HG03159 (cell line): Measurements from ENCODE around the gene GAS6.
"Not testable (repeated sequence)": the region's sequence is repeated elsewhere in the genome, so short reads cannot be mapped to it uniquely, and the experiment has no call there.

Experiments
- ATAC-seq: cut with Tn5 transposase; IDR thresholded peaks from one replicate; pipeline ENCODE4 v1.9.1; 2021; ENCODE audit warnings: mild to moderate bottlenecking, moderate library complexity; ENCODE audit not compliant: unreplicated experiment

The GAS6 gene

DNA sequence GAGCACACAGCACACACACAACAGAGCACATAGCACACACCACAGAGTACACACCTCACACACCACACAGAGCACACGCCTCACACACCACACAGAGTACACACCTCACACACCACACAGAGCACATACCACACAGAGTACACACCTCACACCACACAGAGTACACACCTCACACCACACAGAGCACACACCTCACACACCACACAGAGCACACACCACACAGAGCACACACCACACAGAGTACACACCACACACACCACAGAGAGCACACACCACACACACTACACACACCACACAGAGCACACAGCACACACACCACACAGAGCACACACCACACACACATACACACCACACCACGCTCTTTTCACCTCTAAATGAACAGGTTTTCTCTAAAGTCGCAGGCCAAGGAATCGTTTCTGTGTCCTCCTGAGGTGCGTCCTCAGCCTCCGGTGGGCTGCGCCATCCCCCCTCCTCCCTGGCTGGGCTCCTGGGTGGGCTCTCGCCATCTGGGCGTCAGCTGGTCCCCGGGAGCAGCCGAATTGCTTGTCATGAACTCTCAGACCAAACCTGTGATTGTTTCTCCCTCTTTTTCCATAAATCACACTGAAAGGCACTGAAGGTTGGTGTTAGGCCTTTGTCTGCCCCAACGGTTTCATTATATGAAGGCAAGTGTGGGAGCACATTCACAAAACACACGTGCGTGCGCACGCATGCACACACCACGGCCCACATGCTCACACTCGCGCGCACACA lies 67.5 kb downstream of the GAS6 start:
- ATAC-seq = no peak

DNA sequence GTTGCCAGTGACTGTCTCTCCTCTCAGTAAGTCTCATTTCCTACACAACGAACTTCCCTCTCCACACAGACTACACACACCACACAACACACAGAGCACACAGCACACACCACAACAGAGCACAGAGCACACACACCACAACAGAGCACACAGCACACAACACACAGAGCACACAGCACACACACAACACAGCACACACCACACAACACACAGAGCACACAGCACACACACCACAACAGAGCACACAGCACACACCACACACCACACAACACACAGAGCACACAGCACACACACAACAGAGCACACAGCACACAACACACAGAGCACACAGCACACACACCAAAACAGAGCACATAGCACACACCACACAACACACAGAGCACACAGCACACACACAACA lies 68.5 kb downstream of the GAS6 start:
- ATAC-seq = not testable (repeated sequence)

DNA sequence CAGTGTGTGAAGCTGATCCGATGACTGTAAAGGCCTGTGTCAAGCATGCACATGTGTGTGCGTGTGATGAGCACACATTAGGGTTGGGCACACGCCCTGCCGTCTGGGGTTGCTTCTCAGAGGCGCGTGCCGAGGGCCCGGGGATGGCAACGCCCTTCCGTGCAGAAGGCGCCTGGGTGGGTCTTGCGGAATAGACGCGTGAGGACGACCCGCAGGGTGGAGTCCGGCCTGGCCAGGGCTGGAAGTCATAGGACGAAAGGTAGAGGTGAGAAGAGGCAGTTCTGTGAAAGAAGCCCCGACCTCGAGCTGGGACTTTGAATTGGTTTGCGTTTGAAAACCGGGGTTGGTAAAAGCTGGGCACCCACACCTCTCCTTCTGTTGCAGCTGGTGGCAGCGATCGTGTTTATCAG lies 69.1 kb downstream of the GAS6 start:
- ATAC-seq = no peak

DNA sequence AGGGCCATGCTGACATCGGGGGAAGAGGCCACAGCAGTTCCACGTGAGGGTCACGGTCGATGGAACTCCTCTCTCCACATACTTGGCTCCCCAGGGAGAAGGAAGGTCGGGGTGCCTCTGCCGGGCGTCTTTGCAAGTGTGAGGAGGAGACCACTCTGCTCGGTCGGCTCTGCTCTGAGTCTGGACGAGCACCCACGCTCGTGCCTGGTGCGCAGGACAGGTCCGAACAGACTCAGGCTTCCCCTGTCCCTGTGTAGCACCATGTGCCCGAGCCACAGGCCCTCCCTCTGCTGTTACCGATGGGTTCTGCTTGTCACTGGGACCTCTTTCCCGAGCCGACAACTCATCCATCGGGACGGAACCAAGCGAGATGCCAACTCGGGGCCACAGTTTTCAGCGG lies 69.8 kb downstream of the GAS6 start:
- ATAC-seq = no peak

DNA sequence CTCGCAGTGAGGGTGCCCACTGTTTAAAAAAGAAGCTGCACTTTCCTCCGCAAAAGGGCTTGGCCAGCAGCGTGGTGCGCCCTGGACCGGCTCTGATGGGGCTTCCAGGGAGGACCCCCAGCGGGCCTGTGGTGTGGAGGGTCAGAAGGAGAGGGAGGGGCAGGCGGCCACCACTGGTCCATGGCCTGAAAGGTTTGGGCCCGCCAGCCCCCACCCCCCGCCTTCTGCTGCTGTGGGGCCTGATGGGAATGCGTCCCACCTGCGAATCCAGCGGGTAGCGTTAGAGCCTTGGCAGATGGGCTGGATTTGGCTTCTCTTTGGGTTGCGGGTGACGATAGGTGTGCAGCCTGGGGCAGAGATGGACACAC lies 70.2 kb downstream of the GAS6 start:
- ATAC-seq = no peak

DNA sequence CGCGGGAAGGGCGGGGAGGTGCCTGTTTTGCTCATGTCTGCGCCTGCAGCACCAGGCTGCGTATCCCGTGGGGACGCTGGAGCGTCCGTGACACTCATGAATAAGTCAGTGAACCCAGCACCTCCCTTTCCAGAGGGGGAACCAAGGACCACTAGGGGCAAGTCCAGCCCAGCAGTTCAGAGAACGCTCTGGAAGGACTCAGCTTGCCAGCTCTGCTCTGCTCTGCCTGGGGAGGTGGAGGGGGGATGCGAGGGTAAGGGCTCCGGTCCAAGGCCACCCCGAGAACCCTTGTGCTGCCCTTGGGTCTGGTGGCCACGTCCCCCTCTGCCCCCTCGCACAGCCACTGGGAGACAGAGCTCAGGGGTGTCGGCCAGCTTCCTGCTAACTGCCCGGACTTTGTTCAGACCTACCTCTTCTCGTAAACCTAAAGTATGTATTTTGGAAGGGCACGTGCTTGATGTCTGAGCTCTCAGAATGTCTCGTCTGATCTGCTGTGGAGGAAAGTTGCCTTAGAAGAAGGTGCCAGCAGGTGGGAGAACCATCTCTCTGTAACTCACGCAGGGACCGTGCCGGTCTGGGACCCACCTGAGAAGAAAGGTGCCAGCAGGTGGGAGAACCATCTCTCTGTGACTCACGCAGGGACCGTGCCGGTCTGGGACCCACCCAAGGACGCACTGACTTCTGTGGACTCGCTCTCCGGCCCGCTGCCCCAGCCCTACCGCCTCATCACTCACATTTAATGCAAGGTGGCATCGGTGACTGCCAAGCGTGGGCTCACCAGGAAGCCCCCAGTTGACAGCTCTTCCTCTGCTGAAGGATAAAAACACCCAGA lies 70.8 kb downstream of the GAS6 start:
- no peak for ATAC-seq

DNA sequence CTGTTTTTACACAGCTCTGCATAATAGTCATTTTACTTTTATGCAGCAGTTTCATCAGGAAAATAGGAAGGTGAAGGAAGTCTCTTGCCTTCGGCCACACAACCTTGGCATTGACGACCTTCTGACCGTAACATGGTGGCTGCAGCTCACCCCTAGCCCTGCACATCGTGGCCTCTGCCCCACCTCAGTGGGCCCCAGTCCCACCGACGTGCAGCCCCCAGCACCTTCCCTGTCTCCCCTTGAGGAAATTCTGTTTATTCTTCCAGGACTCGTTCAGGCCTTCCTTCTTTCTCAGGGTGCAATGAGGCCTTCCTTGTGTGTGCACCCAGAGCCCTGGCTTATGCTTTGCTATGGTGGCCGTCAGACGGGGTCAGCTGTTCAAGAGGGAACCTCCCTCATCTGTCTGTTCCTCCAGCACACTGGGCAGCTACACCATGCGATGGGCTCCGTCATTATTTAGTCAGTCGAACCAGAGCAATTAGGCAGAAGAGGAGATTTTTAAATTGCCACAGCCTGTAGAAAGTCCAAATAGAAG lies 71.6 kb downstream of the GAS6 start:
- no peak for ATAC-seq

DNA sequence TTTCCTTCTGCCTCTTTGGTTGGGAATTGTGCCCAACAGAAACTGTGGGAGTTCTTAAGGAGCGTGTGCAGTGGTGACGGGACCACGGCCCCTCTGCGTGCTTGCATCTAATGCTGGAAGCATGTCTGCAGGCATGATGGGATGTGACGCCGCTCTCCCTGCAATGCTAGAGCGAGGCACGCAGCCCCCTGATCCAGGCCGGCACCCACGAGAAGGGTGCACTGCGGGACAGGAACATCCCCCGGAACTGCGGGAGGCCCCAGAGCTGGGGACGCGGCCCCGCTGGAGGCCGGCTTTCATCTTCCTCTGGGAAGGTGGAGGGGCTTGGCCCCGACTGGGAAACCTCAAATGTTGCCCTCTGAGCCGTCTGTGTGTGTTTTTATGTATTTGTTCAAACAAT lies 72.1 kb downstream of the GAS6 start:
- ATAC-seq = no peak

DNA sequence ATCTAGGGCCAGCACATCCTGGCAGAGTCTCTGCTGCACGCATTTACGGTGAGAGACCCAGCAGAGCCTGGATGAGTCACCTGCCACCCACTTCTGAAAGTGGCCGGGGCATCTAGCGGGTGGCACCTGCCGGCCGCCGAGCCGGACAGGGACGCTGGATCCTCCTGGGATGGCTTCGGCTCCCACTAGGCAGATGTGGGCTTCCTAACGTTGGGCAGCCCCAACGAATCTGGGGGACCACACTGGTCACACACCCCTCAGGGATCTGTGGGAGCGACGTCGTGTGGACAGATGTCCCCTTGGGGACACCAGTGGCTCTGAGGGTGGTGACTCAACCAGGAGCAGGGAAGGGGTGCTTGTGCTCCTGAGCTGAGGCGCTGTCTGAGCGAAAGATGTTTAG lies 72.7 kb downstream of the GAS6 start:
- ATAC-seq = no peak

DNA sequence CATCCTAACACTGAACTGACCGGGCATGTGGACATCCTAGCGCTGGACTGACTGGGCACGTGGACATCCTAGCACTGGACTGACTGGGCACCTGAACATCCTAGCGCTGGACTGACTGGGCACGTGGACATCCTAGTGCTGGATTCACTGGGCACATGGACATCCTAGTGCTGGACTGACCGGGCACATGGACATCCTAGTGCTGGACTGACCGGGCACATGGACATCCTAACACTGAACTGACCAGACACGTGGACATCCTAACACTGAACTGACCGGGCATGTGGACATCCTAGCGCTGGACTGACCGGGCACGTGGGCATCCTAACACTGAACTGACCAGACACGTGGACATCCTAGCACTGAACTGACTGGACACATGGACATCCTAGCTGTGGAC lies 73.9 kb downstream of the GAS6 start:
- not testable (repeated sequence) for ATAC-seq

DNA sequence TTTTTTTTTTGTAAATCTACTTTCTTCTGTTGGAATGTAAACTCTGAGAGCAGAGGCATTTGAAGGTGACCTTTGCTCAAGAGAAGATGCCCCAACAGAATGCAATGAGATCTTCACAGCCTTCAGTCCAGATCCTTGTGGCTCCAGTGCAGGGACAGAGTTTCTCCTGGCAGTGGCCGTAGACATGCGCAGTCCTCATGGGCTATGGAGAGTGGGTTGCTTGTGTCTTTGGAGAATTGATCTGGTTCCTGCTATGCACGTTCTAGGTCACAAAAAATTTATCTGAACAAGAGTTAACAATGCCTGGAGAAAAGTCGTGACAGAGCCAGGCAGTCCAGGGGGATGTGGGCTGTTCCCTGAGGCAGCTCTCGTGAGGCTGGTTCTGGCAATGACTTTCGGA lies 74.7 kb downstream of the GAS6 start:
- no peak for ATAC-seq

DNA sequence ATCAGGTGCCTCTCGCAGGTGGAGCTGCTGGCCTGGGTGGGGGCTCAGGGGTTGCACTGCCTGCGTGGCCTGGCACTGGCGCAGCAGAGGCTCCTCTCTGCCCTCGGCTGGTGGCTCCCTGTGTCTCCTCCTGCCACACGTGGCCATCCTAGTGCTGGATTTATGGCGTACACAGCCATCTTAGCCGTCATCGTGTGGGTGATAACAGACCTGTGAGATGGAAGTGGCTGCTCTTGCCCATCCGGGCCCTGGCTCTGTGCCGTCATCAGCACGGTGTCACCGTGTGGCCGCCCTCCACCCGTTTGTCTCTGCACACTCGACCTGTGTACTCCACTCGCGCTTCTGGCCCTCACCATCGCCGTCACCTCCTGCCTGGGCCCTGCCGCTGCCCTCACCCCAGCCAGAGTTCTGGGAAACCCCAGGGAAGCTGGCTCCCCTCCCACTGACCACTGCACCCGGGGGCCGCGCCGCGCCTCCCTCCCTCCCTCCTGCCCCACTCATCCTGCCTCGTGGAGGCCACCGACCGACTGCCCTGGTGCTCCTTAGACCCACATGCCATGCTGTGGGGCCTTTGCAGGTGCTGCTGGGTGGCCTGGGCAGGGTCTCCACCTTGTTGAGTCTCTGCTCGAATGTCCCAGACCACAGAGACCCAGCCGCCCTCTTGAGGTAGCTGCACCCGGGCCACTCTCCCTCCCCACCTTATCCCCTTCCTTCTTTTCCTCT lies 75.3 kb downstream of the GAS6 start:
- no peak for ATAC-seq

DNA sequence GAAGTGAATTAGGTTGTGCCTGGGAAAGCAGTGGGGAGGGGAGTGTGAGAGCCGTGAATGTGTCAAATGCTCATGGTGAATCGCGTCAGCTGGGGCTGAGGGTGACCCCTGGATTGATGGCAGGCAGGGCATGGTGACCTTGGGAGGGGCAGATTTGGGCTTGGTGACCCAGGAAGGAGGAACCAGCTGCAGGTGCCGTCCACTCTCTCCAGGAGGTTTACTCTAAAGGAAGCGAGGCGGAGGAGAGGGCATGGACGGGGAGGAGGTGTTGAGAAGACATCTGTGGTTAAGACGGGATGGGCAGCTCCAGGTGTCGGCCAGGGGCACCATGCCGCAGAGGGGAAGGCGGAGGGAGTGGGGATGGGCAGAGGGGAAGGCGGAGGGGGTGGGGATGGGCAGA lies 76.2 kb downstream of the GAS6 start:
- ATAC-seq = no peak

DNA sequence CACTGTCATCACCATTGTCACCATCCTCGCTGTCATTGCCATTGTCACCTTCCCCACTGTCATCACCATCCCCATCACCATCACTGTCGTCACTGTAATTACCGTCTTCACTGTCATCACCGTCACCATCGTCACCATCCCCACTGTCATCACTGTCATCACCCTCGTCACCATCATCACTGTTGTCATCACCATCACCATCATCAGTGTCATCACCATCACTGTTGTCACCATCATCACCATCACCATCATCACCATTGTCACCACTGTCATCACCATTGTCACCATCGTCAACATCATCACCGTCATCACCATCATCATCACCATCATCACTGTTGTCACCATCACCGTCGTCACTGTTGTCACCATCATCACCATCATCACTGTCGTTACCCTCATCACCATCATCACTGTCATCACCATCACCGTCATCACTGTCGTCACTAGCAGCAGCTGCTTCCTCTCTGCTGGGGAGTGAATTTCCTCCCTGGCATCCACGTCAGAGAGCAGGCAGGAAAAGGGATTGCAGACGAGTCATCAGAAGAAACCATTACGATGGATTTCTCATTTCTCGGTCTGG lies 77.5 kb downstream of the GAS6 start:
- no peak for ATAC-seq

DNA sequence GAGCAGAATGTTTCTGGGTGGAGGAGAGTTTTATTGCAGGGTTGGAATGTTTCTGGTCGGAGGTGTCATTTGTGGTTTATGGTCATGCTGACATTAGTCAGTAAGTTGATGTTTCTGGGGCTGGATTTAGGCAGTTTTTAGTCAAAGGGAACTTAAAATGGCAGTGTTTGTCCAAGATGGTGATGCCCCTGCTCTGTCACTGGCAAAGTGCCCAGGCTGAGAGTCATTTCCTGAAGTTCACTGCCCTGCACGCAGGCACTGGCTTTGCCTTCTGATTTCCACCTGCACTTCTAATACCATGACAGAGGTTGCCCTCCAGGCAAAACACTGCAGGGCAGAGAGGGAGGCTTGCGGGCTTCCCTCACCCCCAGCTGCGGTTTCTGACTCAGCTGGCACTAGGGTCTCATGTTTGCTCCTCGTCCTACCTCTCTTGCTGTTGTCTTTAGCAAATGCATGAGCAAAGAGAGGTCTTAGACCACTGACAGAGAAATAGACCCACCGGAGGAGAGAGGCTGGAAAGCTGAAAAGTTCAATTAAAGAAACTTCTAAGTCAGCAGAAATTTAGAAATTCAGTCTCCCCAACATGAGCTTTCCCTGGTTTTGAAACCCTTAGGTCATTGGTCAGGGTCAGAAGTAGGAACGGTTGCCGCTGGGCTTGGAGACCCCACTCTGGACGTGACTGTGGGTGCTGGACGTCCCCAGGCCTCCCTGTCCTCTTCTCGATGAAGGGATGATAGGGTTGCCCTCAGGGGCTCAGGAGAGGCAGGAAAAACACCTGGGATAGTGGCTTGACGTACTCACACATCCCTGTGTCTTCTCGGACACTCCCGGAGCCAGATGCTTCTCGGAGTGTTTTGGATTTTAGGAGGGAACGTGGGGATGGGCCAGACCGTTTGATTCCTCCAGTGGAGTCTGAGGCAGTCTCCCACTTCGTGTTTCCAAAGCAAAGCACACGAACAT lies 78.5 kb downstream of the GAS6 start:
- no peak for ATAC-seq

DNA sequence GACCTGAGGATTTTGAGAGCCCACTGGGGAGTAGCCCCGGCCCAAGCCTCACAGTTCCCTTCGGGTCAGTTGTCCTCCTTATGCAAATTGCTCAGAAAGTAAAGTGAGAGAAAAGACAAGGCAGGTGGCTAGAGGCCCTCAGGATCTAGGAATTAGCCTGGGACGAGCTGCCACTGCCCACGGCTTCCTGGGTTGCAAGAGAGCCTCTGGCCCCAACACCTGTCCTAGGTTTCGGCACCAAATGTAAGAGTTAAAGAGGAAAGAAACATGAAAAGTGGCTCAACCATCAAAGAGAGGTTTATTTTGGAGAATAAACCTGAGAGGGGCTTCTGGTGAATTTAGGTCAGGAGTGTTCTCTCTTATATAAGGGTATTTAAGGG lies 79.2 kb downstream of the GAS6 start:
- ATAC-seq = no peak

DNA sequence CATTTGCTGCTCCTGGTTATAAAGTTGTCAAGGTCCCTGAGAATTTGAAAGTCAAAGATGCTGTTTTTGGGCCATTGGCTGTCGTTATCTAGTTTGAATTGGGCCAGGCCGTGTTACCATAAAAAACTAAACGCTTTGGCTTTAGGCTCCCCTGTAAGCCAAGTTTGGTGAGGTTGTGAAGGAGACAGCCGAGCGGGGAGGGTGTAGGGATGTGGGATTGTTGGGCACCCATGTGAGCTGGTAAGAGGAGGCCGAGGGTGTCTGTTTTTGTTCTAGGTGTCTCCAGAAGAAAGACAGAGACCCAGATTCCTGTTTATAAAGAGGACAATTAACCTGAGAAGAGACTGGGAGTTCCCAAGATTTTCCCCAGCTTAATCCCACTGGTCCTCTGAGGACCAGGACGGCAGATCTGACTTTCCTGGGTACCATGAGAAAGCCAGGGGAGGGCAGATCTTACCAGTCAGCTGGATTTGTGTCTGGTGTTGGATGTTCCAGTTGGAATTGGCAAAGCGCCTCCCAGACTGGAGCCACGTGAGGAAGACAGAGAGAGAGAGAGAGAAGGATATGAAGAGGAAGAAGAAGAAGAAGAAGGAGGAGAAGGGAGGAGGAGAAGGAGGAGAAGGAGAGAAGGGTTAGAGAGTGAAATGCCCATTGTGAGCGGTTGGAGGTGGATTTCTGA lies 79.8 kb downstream of the GAS6 start:
- ATAC-seq = no peak

DNA sequence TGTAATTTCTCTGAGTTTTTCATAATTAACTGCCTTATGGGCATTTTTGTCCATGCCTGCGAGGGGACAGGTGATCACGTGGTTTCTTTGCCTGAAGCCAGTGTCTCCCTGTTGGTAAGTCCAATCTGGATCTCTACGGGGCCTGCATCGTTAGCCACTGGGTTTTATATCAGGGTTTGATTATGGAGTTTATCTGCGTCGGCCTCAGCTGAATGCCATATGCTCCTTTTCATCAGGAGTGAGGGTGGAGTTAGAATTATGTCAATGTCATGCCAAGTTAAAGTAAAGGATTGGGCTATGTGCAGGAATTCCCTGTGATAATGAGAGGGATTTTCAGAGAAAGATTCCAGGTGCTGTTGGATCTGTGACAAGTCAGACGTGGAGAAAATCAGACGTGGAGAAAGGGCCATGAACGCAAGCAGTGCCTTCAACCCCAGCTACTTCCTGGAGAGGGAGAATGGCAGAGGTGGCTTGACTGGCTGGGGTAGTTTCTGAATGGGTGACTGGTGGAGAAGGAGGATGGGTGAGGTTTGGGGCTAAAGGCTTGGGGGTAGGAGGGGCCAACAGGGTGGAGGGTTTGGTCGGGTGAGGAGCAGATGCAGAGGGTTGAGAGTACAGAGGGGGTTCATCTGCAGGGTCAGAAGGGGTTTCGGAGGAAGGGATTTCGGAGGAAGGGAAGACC lies 80.5 kb downstream of the GAS6 start:
- no peak for ATAC-seq

DNA sequence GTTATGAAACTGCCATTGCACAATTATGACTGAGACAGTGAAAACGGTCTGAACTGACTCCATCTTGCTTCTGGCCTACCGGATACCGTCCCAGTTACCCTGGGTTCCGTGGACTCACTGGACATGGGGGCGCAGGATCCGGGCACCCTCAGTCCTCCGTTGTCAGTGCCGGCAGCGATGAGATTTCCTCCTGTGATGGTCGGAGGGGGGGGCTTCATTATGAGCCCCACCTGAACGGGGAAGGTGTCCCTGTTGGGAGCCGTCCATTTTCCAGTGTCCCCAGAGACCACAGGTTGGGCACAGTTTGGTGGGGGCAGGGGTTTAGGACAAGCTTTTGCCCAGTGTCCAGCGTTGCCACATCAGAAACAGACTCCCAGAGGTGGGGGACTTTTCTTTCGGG lies 81.4 kb downstream of the GAS6 start:
- no peak for ATAC-seq
